ENCODE data around the gene APC. TPM values are rescaled to one million over a fixed set of nuclear protein-coding genes. Genes with fewer than 3 reads are reported as not detected.

The APC gene
- total and polyA plus RNA-seq, 2 of the 13 experiments (the other 11 are each of a cell fraction or from before 2014, with no cell fraction given) = 6.1 to 19.0 TPM

DNA sequence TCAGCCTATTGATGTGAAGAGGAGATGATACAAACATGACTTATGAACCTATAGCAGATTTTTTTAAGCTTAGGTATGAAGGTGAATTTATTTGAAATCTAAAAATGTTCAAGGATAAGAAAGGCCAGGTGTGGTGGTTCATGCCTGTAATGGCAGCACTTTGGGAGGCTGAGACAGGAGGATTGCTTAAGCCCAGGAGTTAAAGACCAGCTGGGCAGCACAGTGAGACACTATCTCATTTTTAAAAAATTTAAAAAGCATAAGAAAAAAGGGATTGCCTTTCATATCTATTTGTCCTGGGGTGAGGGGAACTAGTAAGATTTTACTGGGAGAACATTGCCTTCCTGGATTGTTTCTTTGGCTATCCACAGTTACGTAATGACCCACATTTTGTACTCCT lies 82.6 kb downstream of the APC start (continued):
- TF ChIP-seq, protein P1, sequence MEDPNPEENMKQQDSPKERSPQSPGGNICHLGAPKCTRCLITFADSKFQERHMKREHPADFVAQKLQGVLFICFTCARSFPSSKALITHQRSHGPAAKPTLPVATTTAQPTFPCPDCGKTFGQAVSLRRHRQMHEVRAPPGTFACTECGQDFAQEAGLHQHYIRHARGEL (CRISPR knock-in tag; IDR thresholded peaks at IDR 0.05) = no peak
- TF ChIP-seq LCORL (IDR thresholded peaks at IDR 0.05) = no peak
- TF ChIP-seq LCORL (CRISPR knock-in tag; IDR thresholded peaks at IDR 0.05) = no peak

DNA sequence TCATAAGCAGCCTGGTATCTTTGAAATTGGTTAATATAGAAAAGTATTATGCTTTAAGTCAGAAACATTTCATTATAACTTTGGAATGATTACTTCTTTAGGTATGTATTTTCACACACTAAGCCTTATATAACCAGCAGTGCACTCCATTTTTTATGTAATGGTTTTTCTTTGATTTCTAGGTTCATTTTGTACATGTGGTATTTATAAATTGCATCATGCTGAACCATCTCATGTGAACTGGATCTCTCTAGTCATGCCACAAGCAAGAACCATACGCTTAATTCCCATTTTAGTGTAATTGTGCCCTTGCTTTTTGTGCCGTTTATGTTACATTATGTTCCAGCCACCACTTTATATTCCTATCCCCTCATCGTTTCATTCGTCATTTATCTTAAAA lies 84.8 kb downstream of the APC start:
- Histone ChIP-seq H2AFZ (ENCODE audit: low read length) (no peak overlapping the region), H3K79me2 (ENCODE audit: insufficient read depth, low read length) (no peaks in the 10 kb centered on the region), H3K4me1 (ENCODE audit: insufficient read depth, low read length) (no peaks in the 10 kb centered on the region), H3K9me3 (ENCODE audit: low read length) (no peaks in the 10 kb centered on the region), H3K27me3 (ENCODE audit: control insufficient read depth in 1 of 2, insufficient read depth in 2 of 2, low read length in 2 of 2) (no peaks in the 10 kb centered on the region), H3K27ac (ENCODE audit: extremely low read length, insufficient read depth, low read length) (no peak overlapping the region), H3K9ac (ENCODE audit: insufficient read depth, low read depth, low read length) (no peak overlapping the region), H4K20me1 (ENCODE audit: insufficient read depth, low read length) (no peaks in the 10 kb centered on the region), H3K4me2 (ENCODE audit: low read depth, low read length) (no peak overlapping the region), H3K36me3 (replicated peaks in 1 of 2; ENCODE audit: control insufficient read depth in 1 of 2, insufficient read depth in 2 of 2, low read length in 2 of 2) (peaks cover 6 to 26% of the 10 kb centered on the region in 2 experiments; a peak in 4 of 5 replicates), H3K4me3 (replicated peaks in 1 of 3; ENCODE audit: insufficient read depth in 1 of 3, low read depth in 2 of 3, low read length in 3 of 3) (no peak overlapping the region)
- DNase-seq (ENCODE audit: low spot score) = no peak
- FAIRE-seq = no peak
- POLR2A ChIA-PET = no interaction called here
- BruUV-seq (replicated peaks) = no TSS peak
- TF ChIP-seq, protein P2, sequence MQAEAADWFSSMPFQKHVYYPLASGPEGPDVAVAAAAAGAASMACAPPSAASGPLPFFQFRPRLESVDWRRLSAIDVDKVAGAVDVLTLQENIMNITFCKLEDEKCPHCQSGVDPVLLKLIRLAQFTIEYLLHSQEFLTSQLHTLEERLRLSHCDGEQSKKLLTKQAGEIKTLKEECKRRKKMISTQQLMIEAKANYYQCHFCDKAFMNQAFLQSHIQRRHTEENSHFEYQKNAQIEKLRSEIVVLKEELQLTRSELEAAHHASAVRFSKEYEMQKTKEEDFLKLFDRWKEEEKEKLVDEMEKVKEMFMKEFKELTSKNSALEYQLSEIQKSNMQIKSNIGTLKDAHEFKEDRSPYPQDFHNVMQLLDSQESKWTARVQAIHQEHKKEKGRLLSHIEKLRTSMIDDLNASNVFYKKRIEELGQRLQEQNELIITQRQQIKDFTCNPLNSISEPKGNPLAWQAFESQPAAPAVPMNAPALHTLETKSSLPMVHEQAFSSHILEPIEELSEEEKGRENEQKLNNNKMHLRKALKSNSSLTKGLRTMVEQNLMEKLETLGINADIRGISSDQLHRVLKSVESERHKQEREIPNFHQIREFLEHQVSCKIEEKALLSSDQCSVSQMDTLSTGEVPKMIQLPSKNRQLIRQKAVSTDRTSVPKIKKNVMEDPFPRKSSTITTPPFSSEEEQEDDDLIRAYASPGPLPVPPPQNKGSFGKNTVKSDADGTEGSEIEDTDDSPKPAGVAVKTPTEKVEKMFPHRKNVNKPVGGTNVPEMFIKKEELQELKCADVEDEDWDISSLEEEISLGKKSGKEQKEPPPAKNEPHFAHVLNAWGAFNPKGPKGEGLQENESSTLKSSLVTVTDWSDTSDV (CRISPR knock-in tag; IDR thresholded peaks at IDR 0.05) = no peak
- TF ChIP-seq, protein P3, sequence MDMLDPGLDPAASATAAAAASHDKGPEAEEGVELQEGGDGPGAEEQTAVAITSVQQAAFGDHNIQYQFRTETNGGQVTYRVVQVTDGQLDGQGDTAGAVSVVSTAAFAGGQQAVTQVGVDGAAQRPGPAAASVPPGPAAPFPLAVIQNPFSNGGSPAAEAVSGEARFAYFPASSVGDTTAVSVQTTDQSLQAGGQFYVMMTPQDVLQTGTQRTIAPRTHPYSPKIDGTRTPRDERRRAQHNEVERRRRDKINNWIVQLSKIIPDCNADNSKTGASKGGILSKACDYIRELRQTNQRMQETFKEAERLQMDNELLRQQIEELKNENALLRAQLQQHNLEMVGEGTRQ (IDR thresholded peaks at IDR 0.05; ENCODE audit: low read depth, low read length) = no peak
- TF ChIP-seq, protein P3 (CRISPR knock-in tag; IDR thresholded peaks at IDR 0.05; ENCODE audit: borderline replicate concordance) = no peak
- CTCF ChIA-PET (ENCODE audit: low intra/inter-chr PET ratio, low total read pairs) = no interaction called here
- 87% methylated on average over 4 of the region's 4 CpGs for WGBS (ENCODE audit: low lambda C conversion rate)
- in situ Hi-C loops (cut with HindIII; ENCODE audit: extremely low pct_ligation_motif_present, low pct_unique_long_range_greater_than_20kb) = no loop called here
- intact Hi-C loops (cut with micrococcal nuclease; ENCODE audit: unreplicated experiment) = no loop called here
- ATAC-seq = no peak
